MM.1S (cell line): ENCODE data around the gene SELL.

Source experiments
- DNase-seq: peaks from one replicate; pipeline ENCODE4 v3.0.0-alpha.2; 2015
- H2AFZ ChIP-seq: fragments of 300-600 bp; sonication (generic); 2 replicates; pipeline ENCODE4 v1.6.0; 2016; ENCODE audit warnings: antibody characterized with exemption, low read length
- H3F3A ChIP-seq: fragments of 300-600 bp; sonication (generic); 2 replicates; pipeline ENCODE4 v1.6.1; 2016; ENCODE audit warnings: mild to moderate bottlenecking, antibody characterized with exemption, low read length, moderate library complexity, mixed read lengths; ENCODE audit not compliant: insufficient read depth
- H3K27ac ChIP-seq: fragments of 300-600 bp; sonication (generic); 2 replicates; pipeline ENCODE4 v1.5.1; 2016; ENCODE audit warnings: mild to moderate bottlenecking, low read length
- H3K27me3 ChIP-seq: fragments of 300-600 bp; sonication (generic); replicated peaks from 2 replicates; pipeline ENCODE4 v1.6.0; 2016; ENCODE audit warnings: low read length; ENCODE audit not compliant: insufficient read depth
- H3K36me3 ChIP-seq: fragments of 300-600 bp; sonication (generic); replicated peaks from 2 replicates; pipeline ENCODE4 v1.6.1; 2016; ENCODE audit warnings: mild to moderate bottlenecking, low read length, mixed read lengths; ENCODE audit not compliant: insufficient read depth
- H3K4me1 ChIP-seq: fragments of 300-600 bp; sonication (generic); 2 replicates; pipeline ENCODE4 v1.6.1; 2016; ENCODE audit warnings: low read length, mixed read lengths
- H3K4me2 ChIP-seq: fragments of 300-600 bp; sonication (generic); 2 replicates; pipeline ENCODE4 v1.6.0; 2016; ENCODE audit warnings: low read depth, low read length
- H3K4me3 ChIP-seq: fragments of 300-600 bp; sonication (generic); 2 replicates; pipeline ENCODE4 v1.5.1; 2016; ENCODE audit warnings: low read length, mixed read lengths
- H3K79me2 ChIP-seq: fragments of 300-600 bp; sonication (generic); 2 replicates; pipeline ENCODE4 v1.6.1; 2016; ENCODE audit warnings: mixed run types, low read length, mixed read lengths
- H3K9ac ChIP-seq: fragments of 300-600 bp; sonication (generic); 2 replicates; pipeline ENCODE4 v1.6.1; 2016; ENCODE audit warnings: low read length, mixed read lengths
- H3K9me2 ChIP-seq: fragments of 300-600 bp; sonication (generic); replicated peaks from 2 replicates; pipeline ENCODE4 v1.6.1; 2016; ENCODE audit warnings: mild to moderate bottlenecking, low read length, mixed read lengths; ENCODE audit not compliant: insufficient read depth
- H3K9me3 ChIP-seq: fragments of 300-600 bp; sonication (generic); replicated peaks from 2 replicates; pipeline ENCODE4 v1.6.1; 2016; ENCODE audit warnings: mild to moderate bottlenecking, low read length, mixed read lengths; ENCODE audit not compliant: insufficient read depth
- H4K20me1 ChIP-seq: fragments of 300-600 bp; sonication (generic); 2 replicates; pipeline ENCODE4 v1.6.1; 2016; ENCODE audit warnings: mild to moderate bottlenecking, low read length, moderate library complexity, mixed read lengths; ENCODE audit not compliant: insufficient read depth
- CTCF ChIP-seq: fragments of 300-600 bp; sonication (generic); IDR thresholded peaks from 2 replicates; pipeline ENCODE4 v1.5.1; 2016; ENCODE audit warnings: antibody characterized with exemption, low read length, mixed read lengths
- EZH2 ChIP-seq: fragments of 300-600 bp; sonication (generic); optimal IDR thresholded peaks from 2 replicates; pipeline ENCODE3; 2017; ENCODE audit warnings: low read depth, mild to moderate bottlenecking, antibody characterized with exemption, low read length, mixed read lengths
- EZH2phosphoT487 ChIP-seq: fragments of 300-600 bp; sonication (generic); IDR thresholded peaks from 2 replicates; pipeline ENCODE4 v1.6.1; 2018; ENCODE audit warnings: antibody characterized with exemption, low read length

The SELL gene

DNA sequence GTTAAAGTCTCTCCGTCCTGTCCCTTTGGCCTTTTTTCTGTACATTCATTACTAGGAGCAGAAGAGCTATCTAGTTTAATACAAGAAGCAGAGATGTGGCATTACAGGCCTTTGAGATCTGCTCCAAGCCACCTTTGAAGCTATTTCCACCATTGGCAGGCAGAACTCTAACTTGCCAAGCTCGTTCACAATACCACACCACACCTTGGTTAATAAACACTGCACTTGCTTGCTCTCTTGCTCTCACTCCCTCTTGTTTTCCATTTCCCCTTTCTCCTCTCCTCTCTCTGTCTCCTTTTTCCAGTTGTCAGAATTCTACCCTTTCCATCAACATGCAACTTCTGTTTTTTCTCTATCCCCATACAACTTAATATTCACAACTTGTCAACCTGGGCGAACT lies 15.4 kb upstream of the SELL start:
- no peaks in the 10 kb centered on the region for H3K27me3 ChIP-seq
- H3K9ac ChIP-seq: no peak overlapping the region
- no peak overlapping the region for H3K4me3 ChIP-seq
- H3K9me2 ChIP-seq: no peaks in the 10 kb centered on the region
- H3F3A ChIP-seq: no peaks in the 10 kb centered on the region
- no peaks in the 10 kb centered on the region for H4K20me1 ChIP-seq
- DNase-seq: no peak
- no peaks in the 10 kb centered on the region for H3K36me3 ChIP-seq
- no peak overlapping the region for H2AFZ ChIP-seq
- no peaks in the 10 kb centered on the region for H3K4me1 ChIP-seq
- H3K79me2 ChIP-seq: no peaks in the 10 kb centered on the region
- H3K9me3 ChIP-seq: no peaks in the 10 kb centered on the region
- TF ChIP-seq EZH2phosphoT487 (no peak), CTCF (no peak), EZH2 (no peak)
- H3K27ac ChIP-seq: no peak overlapping the region
- no peak overlapping the region for H3K4me2 ChIP-seq

- no peak overlapping the region for H3K4me3 ChIP-seq
- H3K4me1 ChIP-seq: no peaks in the 10 kb centered on the region
- no peaks in the 10 kb centered on the region for H3K9me3 ChIP-seq
- H4K20me1 ChIP-seq: no peaks in the 10 kb centered on the region
- no peak overlapping the region for H3K4me2 ChIP-seq
- TF ChIP-seq CTCF: no peak
- TF ChIP-seq EZH2: no peak
- no peak for TF ChIP-seq EZH2phosphoT487
- H3K9ac ChIP-seq: no peak overlapping the region
- H3K9me2 ChIP-seq: no peaks in the 10 kb centered on the region
- no peaks in the 10 kb centered on the region for H3K27me3 ChIP-seq
- no peak overlapping the region for H2AFZ ChIP-seq
- H3K79me2 ChIP-seq: no peaks in the 10 kb centered on the region
- no peaks in the 10 kb centered on the region for H3K36me3 ChIP-seq
- DNase-seq: no peak
- H3K27ac ChIP-seq: no peak overlapping the region
- no peaks in the 10 kb centered on the region for H3F3A ChIP-seq
Measured at GRCh38 chr1:169725930-169726329, 14.5 kb upstream of the SELL start.

DNA sequence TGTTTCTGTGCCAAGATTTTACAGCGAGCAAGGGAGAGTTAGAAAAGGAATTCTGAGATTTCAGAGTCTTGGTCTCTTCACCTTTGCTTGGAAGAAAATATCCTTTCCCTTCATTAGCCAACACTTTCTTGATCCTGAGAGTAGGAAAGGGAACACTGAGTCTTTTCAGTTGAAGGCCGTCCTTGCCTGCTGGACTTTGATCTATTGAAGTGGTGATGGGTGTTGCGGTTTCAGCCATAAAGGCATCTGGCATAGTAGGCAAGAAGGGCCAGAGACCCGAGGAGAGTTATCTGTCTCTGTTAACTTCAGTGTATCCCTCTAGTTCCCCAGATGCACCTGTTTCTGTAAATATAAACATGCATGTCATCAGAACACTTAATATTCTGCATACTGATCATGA lies 12.7 kb upstream of the SELL start:
- Histone ChIP-seq H2AFZ (no peak overlapping the region), H3K4me3 (no peak overlapping the region), H4K20me1 (no peaks in the 10 kb centered on the region), H3K9me2 (no peaks in the 10 kb centered on the region), H3K27ac (no peak overlapping the region), H3K36me3 (no peaks in the 10 kb centered on the region), H3K4me1 (no peaks in the 10 kb centered on the region), H3K27me3 (no peaks in the 10 kb centered on the region), H3K4me2 (no peak overlapping the region), H3F3A (no peaks in the 10 kb centered on the region), H3K9ac (no peak overlapping the region), H3K79me2 (no peaks in the 10 kb centered on the region), H3K9me3 (no peaks in the 10 kb centered on the region)
- TF ChIP-seq EZH2 (no peak), EZH2phosphoT487 (no peak), CTCF (no peak)
- no peak for DNase-seq
